Activated CD4-positive, alpha-beta T cell treated with anti-CD3 and anti-CD28 coated beads, Interleukin-2, Interleukin-4, amounts not matched to agents 100 ng/mL and 50 ng/mL, durations not matched to agents 16 hours and 8 hours (primary cell): ENCODE results near the gene FARP2.

Experiments used
- DNase-seq: peaks from one replicate; pipeline ENCODE4 v3.0.0-alpha.2; 2020; ENCODE audit warnings: low spot score

The FARP2 gene

DNA sequence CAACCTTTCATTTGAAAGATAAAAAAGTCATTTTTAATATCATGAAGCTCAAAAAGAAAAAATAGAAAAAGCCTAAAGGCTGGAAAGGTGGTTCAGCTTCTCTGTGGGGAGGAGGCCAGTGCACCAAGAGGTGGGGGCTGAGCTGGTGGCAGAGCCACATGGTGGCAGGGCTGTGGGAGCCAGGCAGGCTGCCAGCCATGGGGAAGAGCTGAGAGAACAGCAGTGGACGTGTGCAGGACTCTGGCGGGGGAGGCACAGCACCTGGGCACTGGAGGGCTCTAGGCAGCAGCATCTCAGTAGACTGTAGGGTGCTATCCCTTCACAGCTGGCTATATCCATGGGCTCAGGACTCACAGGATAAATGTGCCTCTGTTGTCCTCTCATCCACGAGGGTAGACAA, 104.5 kb downstream of the FARP2 start:
- DNase-seq = no peak

DNA sequence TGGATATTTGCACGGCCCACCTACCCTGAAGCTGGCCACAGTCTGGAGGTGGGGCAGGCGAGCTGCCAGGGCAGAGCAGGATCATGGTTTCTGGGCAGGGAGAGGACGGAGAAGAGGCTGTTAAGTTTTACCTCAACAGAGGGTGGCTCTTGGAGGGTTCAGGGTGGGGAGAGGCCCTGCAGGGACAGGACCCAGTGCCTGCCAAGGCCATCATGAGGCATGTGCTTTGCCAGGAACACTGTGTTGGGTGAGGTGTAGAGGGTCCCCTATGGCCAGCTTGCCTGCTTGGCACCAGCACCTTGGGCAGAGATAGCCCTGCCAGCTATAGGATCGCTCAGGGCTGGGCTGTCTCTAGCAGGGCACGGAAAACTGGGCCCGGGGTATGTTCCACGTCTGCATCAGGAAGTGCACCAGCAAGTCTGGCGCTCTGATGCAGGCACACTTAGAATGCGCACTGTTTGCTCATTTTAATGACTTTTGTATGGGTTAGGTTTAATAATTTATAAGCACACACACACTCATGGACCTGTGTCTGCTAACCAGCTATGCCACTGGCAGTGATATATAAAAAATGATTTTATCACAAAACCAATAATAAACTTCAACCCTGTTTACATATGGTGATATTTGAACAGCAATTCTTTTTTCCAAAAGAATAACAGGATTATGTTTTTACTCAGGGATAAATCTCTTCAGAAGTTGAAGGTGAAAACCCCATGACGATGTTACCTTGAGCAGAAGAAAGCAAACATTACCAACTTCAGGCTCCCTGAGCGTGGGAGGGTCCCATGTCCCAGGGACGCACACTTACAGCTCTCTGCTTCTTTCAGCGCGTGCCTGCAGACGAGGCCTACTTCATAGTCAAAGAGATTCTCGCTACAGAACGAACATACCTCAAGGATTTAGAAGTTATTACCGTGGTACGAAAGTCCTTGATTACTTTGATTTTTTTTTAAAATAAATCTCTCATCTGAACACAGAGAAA, 105.9 kb downstream of the FARP2 start:
- DNase-seq = no peak

DNA sequence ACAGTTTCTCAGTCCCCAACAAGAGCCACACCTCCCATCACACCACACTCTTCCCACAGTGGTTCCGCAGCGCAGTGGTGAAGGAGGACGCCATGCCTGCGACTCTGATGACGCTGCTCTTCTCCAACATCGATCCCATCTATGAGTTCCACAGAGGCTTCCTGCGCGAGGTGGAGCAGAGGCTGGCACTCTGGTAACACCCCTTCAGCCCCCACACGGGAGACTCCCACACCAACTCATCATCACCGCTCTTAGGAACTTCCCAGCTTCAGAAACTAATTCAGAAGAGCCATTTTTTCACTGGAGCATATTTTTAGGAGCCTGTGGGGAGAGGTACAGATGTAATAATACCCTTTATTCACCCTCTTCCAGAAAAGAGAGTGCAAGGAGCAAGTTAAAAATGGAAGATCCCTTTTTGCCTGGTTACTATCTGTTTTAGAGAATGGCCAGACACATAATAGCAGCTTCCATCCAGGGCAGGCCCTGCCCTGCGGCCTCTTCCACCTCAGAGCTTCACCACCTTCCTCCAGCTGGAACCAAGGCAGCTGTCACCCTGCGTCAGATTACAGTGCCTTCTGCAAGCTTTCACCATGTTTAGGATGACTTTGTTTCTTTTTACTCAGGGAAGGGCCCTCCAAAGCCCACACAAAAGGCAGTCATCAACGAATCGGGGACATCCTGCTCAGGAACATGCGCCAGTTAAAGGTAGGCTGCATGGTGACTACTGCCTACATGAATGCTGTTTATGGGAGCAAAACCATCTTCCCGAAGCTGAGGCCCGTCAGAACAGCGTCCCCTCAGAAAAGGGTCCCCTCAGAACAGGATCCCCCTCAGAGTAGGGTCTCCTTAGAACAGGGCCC, 107.4 kb downstream of the FARP2 start:
- DNase-seq = no peak

DNA sequence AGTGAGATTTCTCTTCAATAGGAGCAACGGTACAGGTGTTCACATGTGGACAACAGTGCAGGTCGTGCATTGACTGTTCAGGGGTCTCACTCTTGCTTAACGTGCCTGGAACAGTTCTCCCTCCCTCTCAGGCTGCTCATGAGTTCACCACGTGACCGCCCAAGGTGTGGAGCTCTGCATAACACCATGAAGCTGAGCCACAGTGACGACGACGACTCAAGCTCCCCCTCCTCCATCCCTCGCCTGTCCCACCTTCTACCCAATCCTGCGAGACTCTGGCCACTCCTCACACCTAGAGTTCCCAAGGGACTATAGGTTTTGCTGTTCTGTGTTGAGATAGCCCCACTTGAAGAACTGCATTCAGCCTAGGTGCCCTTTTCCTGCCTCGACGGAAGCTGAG, 109.5 kb downstream of the FARP2 start:
- DNase-seq = no peak

DNA sequence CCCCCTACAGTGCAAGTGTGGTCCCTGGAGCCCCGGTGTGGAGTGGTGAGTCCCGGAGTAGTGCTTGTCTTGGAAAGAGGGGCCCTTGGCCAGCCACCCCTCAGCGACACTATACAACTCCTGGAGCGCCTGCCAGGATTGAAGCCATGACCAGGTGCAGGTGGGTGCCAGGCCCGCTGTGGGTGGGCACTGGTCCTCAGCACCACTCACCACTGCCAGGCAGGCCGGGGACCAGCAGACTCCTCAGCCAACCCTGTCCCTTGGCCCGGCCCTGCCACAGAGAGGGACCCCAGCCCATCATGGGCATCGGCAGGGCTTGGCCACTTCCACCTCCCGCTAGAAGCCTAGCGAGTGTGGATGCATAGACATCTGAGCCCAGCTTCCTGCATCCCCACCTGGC, 110.1 kb downstream of the FARP2 start:
- DNase-seq = no peak

DNA sequence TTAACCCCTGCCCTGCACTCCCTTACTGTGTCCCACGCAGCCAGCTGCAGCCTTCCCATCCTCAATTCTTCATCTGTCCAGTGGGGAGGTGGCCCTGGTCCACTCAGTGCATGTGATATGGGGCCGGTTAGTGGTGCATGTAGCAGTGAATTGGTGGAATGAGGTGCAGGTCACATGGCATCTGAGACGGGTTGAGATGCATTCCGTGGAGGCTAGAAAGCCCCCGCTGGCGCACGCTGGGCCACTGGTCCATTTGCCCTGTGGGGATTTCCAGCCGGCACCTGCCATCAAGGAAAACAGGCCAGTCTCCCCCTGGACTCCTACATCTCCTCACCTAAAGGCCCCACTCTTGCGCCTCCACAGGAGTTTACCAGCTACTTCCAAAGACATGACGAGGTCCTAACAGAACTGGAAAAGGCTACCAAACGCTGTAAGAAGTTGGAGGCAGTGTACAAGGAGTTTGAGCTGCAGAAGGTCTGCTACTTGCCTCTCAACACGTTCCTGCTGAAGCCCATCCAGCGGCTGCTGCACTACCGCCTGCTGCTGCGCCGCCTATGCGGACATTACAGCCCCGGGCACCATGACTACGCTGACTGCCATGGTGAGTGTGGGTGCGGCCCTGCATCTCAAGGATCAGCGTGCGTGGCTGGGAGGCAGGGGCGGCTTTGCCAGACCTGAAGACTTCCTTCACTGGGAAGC, 111.8 kb downstream of the FARP2 start:
- no peak for DNase-seq

DNA sequence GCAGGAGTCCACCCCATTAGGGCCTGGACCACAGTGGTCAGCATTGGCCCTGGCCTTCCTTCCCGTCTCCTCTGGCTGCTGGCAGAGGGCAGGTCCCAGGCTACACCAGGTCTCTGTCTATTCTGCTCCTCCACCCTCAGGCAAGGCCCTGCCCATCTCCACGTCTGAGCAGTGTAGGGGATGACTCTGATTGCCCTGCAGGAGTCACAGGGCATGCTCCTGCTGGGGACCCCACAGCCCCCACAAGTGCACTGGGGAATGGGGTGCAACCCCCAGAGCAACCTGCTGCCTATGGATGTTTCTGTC, 112.3 kb downstream of the FARP2 start:
- no peak for DNase-seq

DNA sequence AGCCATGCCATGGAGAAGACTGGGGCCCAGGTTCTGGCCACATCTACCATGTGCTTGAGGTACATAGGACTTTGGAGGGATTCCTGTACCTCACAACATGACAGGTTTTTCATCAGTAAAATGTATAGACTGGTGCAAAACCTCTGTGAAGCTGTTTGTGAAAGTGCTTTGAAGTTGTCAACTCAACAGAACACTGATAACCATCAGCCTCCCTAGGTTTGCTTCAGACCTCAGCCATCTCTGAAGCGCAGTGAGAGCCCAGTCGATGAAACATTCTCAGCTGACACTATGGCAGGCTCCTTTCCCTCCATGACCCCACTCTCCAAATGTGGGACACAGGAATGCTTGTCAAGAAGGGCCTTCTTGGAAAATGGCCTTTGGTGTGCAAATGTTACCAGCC, 113.7 kb downstream of the FARP2 start:
- DNase-seq = no peak

DNA sequence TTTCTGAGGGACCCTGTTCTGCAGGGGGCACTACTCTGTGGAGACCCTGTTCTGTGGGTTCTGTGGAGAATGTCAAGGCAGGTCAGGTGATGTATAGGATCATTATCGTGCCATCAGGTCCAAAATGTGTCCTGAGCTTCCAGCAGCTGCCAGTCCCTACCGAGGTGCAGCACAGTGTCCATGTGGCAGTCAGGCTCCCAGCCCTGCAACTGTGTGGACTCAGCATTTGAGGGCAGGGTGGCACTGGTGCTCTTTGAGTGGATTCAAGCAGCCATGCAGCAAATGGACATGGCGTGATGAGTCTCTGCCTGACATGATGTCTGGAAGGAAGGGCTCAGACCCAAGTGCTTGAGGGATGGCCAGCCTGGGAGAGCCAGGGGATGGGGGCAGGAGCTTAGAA, 117.3 kb downstream of the FARP2 start:
- no peak for DNase-seq

DNA sequence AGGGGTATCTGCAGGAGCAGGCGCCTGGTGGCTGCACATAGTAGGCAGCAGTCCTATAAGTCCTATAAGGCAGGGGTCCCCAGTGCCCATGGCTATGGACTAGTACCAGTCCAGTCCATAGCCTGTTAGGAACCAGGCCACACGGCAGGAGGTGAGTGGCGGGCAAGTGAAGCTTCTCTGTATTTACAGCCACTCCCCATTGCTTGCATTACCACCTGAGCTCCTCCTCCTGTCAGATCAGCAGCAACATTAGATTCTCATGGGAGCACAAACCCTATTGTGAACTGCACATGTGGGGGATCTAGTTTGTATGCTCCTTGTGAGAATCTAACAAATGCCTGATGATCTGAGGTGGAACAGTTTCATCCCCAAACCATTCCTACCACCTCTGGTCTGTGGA, 119.2 kb downstream of the FARP2 start:
- no peak for DNase-seq

DNA sequence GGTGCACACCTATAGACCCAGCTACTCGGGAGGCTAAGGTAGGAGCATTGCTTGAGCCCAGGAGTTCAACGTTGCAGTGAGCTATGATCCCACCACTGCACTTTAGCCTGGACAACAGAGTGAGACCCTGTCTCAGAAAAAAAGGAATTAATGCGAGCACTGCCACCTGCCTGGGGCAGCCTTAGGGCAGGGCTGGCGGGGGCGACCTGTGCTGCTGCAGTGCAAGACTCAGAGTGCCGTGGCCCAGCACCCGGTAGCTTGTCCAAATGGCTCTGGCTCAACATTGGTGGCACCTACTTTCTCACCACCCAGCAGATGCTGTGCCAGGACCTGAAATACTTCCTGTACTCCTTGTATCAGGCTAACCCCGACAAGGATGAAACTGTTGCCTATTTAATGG, 122.1 kb downstream of the FARP2 start:
- no peak for DNase-seq

DNA sequence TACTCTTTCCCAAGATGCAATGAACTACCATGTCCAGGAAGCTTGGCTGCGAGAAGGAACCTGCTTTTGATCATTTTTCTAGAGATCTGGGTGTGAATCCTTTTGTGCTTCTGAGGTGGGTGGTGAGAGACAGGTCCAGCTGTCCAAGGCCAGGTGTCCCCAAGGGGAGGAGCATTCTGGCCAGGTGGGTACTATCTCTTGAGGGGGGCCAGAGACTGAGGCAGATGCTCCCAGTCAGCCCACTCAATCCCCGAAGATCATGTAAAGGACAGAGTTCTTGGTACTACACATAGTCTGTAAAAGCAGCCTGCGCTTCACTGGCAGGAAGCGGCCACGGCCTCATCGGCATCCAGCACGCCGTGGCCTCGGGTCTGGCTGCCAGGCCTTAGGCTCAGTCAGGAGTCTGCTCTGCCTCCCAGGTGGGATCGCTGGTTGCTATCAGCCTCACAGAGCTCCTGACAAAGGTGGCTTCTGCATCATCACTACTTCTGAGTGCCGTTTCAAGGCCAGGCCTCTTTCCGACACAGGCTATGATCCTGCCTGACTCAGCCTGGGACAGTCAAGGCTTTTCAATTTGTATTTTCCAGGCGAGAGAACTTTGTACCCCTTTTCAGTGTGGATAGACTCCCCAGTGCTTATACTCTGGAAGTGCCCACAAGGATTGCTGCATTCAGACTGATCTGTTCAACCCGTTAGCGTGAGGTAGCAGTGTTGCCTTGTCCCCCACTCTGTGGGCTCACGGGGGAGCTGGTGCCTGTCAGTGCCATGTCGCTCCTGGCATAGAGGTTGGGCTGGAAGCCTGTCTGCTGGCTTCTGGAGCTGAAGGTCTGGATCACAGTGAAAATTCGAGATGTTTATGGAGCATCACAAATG, 123.2 kb downstream of the FARP2 start:
- DNase-seq = no peak

DNA sequence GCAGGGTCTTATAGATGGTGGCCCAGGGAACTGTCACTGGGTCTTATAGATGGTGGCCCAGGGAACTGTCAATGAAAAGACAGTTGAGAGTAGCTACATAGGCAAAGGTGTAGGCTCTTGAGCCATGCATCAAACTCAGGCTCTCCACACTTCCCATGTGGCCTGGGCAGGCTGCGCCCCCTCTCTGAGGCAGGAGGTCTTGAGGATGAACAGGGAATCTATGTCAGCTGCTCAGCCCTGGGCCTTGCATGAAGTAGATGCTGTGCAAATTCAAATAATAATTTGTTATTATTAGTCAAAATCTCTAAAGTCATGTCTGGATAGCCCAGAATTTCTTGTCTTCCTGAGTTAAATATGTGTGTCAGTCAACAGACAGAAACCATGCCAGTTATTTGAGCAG, 125.6 kb downstream of the FARP2 start:
- DNase-seq = no peak

DNA sequence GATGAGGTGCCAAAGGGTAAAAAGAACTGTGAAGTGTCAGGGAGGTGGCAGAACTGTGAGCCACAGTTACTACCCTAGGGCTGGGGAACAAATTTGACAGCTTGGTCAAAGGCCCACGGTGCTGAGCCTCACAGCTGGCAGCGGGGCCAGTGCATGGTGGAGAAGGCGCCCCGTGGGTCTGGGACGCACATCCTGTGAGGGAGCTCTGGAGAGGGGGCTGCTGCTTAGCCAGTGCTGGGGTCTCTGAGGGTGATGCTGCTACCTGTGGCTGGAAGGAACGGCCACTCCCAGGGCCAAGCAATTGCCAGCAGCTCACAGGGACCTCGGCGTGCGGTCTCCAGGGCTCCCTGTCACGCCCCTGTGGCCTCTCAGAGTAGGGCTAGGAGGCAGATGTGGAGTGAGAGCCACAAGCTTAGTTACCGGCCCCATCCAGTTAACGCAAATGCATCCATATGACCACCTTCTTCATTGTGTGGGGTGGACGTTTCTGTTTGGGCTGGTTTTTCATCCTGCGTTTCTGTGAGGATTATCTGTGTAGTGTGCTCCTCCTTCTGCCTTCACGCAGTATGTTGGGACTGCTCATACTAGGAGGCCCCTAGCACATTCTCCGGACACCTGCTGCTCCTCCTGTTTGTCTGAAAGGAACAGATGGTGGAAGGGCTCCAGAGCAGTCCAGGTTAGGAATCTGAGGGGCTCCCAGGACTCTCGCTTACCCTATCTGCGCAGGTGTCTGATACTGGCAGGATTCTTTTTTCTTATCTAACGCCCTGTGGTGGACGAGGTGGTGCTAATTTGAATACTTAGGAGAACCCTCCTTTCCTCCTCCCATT, 126.3 kb downstream of the FARP2 start:
- no peak for DNase-seq

DNA sequence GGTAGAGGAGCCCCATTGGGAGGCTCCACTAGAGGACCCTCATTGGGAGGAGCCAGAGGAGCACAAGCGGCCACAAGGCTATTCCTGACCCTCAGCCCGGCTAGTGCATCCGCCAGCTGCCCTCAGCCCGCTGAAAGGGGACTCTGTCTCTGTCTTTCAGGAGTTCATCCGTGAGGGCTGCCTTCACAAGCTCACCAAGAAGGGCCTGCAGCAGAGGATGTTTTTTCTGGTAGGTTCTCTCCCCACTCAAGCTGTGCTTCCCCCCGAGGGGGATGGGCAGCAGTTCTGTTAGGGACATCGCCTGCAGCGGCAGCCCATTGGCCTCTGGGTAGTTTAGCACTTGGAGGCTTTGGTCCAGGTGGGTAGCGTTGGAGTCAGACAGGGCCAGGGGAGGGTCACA, 127.2 kb downstream of the FARP2 start:
- DNase-seq = no peak

DNA sequence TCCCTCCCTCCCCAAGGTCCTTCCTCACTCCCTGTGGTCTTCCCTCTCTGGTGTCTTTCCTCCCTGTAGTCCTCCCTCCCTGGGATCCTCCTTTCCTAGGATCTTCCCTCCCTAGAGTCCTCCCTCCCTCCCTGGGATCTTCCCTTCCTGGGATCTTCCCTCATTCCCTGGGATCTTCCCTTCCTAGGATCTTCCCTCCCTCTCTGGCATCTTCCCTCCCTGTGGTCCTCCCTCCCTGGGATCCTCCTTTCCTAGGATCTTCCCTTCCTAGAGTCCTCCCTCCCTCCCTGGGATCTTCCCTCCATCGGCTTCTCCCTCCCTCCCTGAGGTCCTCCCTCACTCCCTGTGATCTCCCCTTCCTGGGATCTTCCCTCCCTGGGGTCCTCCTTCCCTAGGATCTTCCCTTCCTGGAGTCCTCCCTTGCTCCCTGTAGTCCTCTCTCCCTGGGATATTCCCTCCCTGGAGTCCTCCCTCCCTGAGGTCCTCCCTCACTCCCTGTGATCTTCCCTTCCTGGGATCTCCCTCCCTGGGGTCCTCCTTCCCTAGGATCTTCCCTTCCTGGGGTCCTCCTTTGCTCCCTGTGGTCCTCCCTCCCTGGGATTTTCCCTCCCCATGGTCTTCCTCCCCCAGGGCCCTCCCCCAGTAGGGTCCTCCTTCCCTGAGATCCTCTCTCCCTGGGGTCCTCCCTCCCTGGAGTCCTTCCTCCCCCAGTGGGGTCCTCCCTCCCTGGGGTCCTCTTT, 129.3 kb downstream of the FARP2 start:
- no peak for DNase-seq

DNA sequence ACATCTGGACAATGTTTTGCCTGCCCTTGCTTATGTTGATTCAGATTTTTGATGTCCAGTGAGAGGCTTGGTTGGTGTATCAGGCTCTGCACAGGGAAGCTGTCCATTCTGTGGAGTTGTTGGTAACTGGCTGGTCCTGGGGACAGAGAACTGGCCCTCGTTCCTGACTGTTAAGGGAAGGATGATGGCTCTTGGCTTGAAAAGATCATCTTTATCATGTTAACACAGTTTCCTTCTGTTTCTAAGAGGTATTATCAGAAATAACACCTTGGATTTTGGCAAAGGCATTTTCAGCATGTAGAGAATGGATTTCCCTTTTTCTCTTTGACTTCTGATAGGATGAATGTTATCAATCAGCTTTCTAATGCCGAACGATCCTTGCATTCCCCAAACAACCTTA, 133.0 kb downstream of the FARP2 start:
- no peak for DNase-seq

DNA sequence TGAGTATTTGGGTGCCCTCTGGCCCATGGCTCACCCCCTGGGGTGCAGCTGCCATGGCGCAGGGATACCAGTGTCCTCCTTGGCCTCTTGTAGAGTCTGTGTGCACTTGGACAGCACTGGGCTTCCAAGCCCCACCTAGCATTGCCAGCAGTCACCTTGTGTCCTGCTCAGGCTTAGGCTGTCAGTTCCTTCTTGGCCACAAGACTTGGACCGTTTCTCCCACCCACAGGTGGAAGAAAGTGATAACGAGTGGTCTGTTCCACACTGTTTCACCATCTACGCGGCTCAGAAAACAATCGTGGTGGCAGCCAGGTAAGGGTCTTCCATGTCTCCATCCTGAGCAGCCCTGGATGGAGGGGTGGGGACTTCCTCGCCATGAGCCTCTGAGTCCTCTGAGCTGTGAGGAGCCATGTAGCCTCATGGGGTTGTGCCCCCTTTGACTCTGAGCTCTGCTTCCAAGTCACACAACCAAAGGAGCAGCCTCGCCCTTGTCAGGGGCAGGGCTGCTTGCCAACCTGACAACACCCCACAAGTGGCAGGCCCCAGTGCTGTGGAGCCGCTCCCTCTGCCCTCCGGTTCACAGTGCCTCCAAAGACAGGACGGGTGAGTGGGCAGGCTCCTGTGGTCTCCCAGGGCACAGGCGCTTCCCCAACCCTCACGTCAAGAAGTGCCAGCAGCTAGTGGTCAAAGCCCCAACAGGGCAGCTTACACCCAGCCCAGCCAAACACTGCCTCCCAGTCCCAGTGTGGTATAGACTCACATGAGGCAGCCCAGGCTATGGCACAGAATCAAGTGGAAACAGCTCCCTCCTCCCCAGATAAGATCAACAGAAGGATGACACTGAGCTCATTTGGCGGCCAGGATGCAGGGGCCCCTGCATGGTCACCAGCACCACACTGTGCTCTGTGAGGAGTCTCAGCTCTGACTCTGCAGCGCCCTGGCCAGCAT, 133.9 kb downstream of the FARP2 start:
- no peak for DNase-seq
